Vagina (tissue), 2 donors: ENCODE data around the gene ANAPC1.
"Not testable (repeated sequence)": the region's sequence is repeated elsewhere in the genome, so short reads cannot be mapped to it uniquely, and the experiment has no call there.

ENCODE experiments used
- POLR2AphosphoS5 ChIP-seq, 2 donors: sonication (generic); formaldehyde crosslinking; IDR thresholded peaks; one replicate each; pipeline ENCODE4 v1.9.0; 2017; ENCODE audit warnings: antibody characterized with exemption in 2 of 2, mild to moderate bottlenecking in 2 of 2, low read depth in 1 of 2; ENCODE audit not compliant: insufficient read depth in 1 of 2
- TF ChIP-seq, protein P1 (sequence below), 3 experiments: fragments of 450-650 bp in 2 of 3; fragments of 200-600 bp in 1 of 3; sonication (generic) in 1 of 3; IDR thresholded peaks; one replicate each; pipeline ENCODE4 v1.5.1; 2017 to 2019; ENCODE audit warnings: antibody characterized with exemption in 3 of 3, mild to moderate bottlenecking in 2 of 3, moderate library complexity in 2 of 3

DNA sequence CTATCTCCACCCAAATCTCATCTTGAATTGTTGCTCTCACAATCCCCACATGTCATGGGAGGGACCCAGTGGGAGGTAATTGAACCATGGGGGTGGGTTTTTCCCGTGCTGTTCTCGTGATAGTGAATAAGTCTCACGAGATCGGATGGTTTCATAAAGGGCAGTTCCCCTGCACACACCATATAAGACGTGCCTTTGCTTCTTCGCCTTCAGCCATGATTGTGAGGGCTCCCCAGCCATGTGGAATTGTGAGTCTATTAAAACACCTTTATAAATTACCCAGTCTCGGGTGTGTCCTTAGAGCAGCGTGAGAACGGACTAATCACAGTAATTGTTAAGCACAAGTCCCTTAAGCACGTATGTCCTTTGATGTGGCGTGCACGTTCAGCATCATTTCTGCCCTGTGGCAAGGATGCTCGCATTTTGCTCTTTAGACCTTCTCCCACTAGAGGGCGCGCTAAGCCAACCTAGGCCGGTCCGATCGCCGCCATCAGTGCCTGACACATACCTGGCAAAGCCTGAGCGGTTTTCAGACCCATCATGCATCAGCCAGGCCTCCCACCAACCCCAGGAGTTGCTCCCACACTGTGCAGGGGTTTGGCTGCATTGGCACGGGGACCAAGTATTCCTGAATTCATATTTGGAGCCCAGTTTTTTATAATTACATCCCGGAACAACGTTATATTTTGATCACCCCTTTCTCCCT, 136.4 kb downstream of the ANAPC1 start:
- TF ChIP-seq, protein P1, sequence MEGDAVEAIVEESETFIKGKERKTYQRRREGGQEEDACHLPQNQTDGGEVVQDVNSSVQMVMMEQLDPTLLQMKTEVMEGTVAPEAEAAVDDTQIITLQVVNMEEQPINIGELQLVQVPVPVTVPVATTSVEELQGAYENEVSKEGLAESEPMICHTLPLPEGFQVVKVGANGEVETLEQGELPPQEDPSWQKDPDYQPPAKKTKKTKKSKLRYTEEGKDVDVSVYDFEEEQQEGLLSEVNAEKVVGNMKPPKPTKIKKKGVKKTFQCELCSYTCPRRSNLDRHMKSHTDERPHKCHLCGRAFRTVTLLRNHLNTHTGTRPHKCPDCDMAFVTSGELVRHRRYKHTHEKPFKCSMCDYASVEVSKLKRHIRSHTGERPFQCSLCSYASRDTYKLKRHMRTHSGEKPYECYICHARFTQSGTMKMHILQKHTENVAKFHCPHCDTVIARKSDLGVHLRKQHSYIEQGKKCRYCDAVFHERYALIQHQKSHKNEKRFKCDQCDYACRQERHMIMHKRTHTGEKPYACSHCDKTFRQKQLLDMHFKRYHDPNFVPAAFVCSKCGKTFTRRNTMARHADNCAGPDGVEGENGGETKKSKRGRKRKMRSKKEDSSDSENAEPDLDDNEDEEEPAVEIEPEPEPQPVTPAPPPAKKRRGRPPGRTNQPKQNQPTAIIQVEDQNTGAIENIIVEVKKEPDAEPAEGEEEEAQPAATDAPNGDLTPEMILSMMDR (IDR thresholded peaks at IDR 0.05): peak in 1 of 3 experiments; percentile 41
- TF ChIP-seq POLR2AphosphoS5 (IDR thresholded peaks at IDR 0.05; ENCODE audit: insufficient read depth in 1 of 2, low read depth in 1 of 2): not testable (repeated sequence)
